ENCODE data around the gene RNF6.
"Not testable (repeated sequence)": the region's sequence is repeated elsewhere in the genome, so short reads cannot be mapped to it uniquely, and the experiment has no call there.

The RNF6 gene

DNA sequence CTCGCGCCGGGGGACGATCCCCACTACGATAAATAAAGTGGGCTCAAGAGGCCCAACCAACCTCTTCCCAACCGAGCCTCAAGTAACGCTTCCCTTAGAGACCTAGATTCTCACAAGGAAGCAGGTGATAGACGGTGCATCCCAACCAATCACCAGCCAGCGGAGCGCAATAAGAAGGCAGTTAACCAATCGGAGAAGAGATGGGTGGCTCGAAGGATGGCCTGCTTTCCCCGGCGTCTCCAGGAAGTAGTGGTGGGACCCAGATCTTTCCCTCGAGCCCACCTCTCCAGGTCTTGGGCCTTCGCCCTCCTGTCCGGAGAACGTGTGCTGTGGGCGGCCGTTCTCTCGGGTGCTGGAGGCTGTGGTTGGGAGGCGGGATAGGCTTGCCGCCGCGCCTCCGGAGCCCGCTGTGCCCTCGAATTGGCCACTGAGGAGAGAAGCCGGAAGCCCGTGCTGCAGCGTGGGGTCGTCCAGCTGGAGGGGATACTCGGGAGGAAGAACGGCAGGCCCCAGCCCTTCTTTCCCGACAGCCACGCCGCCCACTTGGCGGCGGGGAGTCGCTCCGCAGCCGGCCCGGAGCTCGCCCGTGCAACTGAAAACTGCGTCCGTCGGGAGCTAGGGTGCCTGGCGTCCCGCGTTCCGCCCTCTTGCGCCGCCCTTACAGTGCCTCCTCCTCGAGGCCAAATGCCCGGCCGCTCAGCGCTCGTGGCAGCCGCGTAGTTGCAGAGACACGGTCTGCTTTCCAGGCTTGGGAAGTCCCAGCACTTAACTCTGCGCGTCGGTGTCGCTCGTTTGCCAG lies at the start of gene RNF6:
Gene RNF6 (minus strand): TSS at position 594 of the 799 bp plus-strand sequence. CDS start 2,665 bp downstream, outside the sequence.
- DNase-seq = peak; percentile 97

DNA sequence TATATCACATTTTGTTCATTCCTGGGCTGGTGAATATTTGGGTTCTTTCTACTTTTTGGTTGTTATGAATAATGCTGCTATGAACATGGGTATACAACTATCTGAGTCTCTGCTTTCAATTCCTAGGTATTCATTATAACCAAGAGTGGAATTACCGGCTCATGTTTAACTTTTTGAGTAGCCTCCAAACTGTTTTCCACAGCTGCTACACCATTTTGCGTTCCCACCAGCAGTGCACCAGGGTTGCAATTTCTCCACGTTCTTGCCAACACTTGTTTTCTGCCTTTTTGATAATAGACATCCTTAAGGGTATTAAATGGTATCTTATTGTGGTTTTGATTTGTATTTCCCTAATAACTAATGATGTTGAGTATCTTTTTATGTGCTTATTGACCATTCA lies 48.6 kb upstream of the RNF6 start:
- no peak for DNase-seq

DNA sequence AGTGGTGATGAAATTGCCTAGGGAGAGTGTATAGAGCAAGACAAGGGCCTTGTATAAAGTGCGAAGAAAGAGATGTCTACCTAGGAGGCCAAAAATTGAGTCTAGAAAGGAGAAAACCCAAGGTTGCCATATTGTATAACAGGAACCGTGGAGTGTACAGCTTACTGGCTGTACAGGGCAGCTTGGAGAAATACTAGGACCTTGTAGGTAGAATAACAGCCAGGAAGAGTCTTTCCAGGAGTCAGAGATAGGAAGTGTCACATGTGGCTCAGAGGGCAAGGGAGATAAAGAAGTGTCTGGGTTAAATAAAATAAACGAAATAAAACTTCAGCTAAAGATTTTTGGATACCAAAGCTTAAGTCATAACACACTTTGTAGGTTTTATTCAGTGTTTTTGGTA lies 44.2 kb upstream of the RNF6 start:
- DNase-seq = no peak

DNA sequence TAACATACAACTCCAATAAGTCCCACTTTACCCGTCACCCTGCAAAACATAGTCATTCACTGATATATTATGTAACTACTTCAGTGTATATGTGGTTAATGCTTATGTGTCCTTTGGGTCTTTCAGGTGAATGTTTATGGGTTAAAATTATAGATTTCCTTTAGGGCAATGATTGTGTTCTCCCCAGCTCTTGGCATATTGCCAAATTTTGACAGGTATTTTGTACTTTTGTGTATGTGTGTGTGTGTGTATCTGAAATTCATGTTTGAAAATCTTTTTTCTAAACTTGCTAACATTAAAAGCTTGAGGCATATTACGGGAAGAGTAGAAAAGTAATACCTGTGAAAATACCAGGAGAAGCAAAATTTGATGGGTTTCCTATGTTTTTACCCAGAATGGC lies 40.0 kb upstream of the RNF6 start:
- DNase-seq = no peak

DNA sequence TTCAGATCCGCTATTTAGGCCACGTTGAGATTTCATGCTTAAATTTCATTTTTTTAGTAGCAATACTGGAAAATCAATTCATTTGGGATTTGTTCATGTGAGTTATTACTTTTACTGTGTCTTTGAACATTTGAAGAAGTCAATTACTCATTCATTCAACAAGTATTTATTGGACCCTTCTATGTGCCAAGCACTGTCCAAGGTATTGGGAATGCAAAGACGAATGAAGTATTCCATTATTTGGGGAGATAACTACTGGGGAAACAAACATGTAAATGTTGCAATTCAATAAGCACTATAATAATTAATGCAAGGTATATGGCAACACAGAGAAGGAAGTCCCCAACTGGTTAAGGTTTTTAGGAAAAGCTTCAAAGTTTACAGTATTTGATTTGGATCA lies 37.5 kb upstream of the RNF6 start:
- no peak for DNase-seq

DNA sequence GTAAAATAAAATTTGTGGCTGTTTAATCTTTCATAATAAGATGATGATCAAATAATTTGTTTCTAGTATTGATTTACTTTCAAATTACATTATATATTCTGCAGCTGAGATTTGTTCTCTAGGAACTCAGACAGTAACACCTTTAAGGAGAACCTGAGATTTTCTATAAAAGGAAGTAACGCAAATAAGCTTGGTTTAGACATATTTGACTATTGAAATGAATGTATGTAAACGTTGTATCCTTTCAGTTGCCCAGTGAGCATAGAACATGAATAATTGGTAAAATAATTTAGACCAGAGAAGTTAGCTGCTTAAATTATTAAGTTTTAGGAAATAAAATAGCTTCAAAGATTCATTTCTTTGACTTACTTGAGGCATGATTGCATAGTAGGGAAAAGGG lies 34.9 kb upstream of the RNF6 start:
- no peak for DNase-seq

DNA sequence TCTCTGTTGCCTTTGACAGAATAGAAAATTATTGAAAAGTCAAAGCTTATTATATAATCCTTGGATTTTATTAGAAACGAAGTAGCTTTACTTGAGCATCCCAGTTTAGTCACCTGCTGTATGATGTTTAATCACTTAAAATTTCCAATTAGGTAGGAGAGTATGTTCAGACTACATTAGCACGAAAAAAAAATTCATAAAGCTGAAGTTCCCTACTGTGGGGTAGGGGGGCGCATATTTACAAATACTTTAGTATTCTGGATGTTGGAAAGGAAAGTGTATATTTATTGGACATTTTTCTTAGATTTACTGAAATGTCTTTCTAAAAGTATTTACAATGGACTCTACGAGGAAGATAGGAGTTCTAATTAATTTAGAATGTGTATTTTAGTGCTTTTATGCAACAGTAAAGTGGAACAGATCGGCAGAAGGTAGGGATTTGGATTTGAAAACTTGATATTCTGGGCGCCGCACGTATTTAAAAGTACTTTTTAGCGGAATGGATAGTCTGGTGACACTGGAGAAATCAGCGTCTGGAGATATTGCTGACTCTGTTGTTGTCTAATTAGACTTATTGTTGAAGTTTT lies 33.7 kb upstream of the RNF6 start:
- peak; percentile 6 for DNase-seq

DNA sequence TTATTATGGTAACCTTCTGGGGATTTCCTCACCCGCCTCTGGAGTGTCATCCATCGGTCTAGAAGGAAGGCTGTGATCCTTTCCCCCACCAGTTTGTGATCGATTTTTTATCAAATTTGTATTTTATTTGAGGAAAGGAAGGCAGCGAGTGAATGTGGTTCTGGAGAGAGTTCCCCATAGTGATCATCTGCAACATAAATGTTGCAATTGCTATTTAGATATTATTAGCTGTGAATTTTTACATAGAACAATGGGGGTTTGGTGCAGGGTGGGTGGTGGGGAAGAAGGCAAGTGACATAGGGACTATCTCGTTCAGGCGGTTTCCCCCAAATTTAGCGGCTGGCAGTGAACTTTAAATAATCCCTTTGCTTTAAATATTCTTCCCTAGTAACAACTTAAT lies 33.0 kb upstream of the RNF6 start:
- no peak for DNase-seq

DNA sequence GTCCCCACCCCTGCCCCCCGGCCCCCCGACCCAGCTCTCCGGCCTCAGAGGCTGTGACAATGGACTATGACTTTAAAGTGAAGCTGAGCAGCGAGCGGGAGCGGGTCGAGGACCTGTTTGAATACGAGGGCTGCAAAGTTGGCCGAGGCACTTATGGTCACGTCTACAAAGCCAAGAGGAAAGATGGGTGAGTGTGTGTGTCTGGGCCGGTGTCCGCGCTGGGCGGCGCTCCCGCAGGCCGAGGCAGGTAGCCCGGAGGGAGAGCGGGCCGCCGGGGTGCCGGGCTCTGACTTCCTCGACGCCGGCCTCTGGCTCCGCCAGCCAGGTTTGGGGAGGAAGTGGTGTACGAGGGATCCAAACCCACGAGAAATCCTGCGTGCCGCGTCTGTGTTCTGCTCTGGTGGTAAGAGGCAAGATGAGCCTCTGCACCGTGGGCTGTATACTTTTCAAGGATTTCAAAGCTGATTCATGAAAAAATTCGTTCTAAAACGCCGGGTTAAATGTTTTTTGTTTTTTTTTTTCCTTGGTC lies 32.5 kb upstream of the RNF6 start:
- peak; percentile 83 for DNase-seq

DNA sequence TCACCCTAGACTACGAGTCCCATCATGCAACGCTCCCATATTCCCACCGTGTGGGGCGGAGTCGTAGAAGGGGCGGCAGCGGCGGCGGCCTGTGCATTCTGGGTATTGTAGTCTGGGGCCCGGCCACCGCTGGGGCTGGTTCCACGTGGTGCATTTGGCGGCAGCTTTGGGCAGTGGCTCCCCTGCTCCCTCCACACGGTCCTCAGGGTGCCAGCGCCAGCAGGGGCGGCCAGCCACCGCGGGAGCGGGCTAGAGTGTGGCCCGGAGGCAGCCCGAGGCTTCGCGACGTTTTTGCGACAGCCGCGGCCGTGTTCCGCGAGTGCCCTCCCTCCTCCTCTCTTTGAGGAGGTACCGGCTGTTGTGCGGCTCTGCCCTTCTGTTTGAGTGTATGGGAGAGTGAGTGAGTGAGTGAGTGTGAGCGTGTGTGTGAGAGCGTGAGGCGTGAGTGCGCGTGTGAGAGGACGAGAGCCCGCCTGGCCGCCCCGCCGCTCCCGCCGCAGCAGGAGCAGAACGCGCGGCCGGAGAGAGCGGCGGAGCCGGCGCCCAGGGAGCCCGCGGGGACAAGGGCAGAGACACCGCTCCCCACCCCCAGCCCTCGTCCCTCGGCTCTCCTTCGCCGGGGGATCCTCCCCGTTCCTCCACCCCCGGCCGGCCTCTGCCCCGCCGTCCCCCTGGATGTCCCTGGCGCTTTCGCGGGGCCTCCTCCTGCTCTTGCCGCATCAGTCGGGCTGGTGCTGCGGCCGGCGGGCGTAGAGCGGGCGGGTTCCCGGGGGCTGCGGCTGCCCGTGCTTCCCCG lies 31.9 kb upstream of the RNF6 start, which contains the start of gene CDK8:
Gene CDK8 (plus strand): TSS at position 343 of the 796 bp plus-strand sequence. CDS start 513 bp downstream, outside the sequence.
- DNase-seq = peak; percentile 100

DNA sequence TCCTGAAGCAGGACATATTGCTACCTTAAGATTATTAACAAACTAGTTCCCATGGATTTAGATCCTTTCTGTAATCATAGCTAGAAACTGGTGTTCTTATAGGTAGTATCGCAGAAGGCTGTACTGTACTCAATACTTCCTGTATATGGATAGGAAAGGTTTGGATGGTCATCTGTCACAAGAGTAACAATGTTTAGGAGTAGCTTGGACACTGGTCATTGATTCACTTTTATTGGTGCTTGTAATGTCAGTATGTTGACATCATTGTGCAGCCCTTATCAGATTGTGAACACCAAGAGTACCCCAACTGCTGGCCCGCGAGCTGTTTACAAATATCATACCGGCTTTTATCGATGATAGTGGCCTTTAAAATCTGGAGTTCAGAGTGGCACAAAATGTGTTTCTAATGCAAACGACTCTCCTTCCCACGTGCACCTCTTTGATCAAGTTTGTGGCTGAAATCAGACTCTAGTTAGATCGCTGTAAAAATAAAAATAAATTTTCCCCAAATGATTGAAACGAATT lies 31.2 kb upstream of the RNF6 start:
- no peak for DNase-seq

DNA sequence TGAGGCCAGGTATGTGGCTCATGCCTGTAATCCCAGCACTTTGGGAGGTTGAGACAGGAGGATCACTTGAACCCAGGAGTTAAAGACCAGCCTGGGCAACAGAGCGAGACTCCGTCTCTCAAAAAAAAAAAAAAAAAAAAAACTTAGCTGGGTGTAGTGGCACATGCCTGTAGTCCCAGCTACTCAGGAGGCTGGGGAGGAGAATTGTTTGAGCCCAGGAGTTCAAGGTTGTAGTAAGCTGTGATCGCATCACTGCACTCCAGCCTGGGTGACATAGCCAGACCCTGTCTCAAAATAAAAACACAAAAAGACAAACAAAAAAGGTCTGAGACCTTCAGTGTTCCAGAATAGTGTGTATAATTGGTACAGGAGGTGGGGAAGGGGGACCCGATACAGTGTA lies 29.9 kb upstream of the RNF6 start:
- not testable (repeated sequence) for DNase-seq

DNA sequence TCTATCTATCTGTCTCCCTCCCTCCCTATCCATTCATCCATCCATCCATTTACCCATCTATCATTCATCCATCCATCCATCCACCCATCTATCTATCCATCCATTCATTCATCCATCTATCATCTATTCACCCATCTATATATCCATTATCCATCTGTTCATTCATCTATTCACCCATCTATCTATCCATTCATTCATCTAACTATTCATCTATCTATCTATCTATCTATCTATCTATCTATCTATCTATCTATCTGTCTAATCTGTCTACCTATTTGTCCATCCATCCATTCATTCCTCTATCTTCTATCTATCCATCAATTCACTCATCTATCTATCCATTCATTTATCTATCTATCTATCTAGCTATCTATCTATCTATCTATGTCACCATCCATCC lies 27.4 kb upstream of the RNF6 start:
- DNase-seq = no peak

DNA sequence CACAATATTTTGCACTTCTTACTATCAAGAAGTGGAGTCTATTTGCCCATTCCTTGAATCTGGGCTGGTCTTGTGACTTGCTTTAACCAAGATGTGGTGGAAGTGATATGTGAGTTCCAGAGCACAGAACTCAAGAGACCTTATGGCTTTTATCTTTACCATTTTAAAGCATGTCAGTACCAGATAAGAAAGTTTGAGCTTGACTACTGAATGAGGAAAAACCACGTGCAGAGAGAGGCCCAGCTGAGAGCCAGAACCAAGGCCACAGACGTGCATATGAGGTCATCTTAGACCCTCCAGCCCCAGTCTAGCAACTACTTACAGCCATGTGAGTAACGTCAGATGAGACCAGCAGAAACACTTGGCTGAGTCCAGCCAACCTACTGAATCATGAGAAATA lies 25.5 kb upstream of the RNF6 start:
- DNase-seq = no peak

DNA sequence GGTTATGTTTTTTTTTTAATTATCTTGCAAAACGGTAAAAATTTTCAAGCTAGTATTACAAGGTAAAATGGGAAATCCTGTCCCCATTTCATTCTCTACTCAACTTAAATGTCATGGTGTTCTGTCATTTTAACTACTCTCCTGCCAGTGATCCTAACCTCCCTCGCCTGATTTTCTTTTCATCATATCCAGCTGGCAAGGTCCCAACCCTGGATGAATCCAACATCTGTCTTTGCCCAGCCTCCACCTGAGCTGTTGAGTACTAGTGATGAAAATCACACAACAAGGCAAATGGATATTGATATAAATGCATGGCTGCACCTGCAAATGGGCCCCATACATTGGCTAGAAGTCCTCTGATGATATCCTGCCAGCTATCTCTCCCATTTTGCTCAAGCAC lies 24.9 kb upstream of the RNF6 start:
- no peak for DNase-seq

DNA sequence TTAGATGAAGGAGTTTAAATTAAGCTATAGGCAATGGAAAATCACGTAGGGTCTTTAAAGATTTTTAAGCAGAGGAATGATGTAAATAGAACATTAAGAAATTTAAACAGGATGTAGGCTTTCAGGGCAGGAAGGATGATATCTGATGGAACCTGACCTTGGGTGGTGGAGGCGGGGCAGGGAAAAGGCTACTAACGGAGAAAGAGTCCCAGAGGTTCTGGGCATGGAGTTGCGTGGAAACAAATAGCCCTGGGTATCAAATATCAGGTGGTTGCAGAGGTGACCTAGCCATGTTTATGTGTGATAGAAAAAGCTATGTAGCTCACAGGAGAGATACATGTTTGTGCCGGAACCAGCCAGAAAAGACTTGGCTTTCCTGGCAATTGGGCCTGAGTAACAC lies 24.0 kb upstream of the RNF6 start:
- DNase-seq = no peak

DNA sequence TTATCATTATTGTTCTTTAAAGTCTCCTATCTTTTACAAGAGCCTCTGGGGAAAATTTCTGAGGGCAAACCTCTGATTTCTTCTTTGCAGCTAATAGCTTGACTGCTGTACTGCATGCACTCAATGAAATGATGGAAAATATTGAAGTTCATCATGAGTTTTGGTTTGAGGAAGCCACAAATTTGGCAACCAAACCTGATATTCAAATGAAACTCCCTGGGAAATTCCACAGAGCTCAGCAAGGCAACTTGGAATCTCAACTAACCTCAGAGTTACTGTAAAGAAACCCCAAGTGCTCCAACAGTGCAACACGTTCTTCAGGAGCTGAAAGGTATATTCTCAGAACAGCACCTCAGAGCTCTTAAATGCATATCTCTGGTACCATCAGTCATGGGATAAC lies 14.2 kb upstream of the RNF6 start:
- no peak for DNase-seq

DNA sequence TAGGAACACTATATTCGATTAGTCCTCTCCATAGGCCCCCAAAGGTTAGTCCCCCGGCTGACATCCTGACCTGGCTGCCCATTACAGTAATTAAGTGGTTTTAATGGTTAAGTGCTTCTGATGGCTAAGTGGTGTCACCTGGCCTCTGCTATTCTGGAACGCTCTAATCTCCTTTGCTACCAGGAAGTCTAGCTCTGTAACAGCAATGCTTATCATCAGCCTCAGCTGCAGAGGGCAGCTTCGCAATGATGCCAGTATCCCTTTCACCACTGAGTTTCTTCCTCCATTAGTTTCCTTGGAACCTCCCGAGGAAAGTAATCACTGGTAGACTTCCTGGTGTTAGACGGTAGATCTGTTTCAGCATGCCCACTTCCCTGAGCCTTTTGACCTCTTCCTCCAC lies 8.6 kb upstream of the RNF6 start:
- DNase-seq = no peak

DNA sequence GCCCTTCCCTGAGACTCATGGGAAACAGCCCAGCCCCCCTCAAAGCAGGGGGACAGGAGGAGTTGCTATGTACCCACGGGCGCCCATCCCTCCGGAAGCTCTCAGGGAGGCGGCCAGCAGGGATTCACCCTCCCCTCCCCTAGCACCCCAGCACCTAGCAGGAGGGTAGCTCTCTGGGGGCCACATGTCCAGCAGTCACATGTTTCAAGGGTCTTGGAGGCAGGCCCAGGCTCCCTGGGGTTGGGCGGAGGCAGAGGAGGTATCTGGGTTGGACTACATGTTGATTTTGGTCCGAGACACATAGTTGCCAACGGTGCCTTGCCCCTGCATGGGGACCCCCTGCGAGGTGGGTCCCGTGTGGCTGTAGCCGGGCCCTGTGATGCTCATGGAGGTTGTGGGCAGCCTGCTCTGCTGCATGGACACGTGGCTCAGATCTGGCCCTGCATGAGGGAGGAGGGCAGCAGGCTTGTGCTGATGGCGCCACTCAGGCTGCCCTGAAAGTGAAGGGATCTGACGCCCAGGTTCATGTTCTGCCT lies 7.0 kb upstream of the RNF6 start:
- DNase-seq = no peak

DNA sequence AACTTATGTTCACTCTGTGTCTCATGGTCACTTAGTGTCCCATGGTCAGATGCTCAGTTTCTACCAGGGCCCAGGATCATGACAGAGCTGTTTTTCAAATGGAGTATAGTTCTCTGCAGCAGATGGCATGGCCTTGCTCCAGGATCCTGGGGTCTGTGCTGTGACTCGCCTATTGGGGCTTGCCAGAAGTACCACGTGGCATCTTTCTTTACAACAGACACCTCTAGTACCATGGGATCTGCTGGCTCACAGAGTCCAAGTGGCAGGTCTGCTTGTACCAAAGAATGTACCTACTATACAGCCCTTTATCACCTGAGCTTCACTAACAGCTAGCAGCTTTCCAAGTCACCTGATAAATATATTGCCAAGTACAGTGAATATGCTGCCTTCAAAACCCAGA lies 6.0 kb upstream of the RNF6 start:
- DNase-seq = no peak

DNA sequence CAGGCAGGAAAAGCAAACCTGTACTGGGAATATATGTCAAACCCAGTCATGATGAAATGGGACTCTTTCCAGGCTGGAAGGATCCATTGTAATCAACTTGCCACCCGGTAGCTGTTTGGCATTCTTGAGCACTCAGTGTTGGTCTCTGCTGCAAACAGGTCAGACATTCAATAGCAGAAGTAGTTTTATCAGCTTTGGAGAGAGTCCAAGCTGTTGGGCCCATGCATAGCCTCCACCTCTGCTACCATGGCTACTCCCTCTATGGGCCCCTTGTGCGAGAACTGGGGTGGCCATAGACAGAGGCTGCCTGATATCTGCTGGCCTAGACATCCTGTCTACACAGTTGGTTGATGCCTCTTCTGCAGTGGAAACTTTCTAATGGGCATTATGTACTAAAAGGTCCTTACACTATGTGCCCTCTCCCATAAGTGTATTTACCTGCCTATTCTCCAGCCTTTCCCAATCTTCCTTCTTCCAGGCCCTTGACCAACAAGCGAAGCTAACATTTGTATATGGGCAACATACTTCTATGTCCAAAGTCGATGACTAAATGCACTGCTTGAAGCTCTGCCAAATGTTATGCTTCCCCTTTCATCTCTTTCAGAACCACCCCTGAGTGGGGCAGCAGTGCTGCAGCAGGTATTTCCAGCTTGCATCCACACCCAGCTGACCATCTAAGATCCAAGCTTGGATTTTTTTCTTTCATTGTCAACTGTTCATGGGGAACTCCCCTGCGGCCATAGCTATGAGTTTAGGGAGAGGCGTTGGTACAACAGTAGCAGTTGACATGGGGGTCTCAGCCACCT lies 5.3 kb upstream of the RNF6 start:
- DNase-seq = no peak
